ENCODE data around the gene RASA3.

The RASA3 gene

GRCh38 chr13:114155320-114155719 lies 22.9 kb upstream of the RASA3 start:
- H3K4me3 ChIP-seq (replicated peaks; ENCODE audit: low read depth, low read length): no peak overlapping the region
- TF ChIP-seq, protein P1, sequence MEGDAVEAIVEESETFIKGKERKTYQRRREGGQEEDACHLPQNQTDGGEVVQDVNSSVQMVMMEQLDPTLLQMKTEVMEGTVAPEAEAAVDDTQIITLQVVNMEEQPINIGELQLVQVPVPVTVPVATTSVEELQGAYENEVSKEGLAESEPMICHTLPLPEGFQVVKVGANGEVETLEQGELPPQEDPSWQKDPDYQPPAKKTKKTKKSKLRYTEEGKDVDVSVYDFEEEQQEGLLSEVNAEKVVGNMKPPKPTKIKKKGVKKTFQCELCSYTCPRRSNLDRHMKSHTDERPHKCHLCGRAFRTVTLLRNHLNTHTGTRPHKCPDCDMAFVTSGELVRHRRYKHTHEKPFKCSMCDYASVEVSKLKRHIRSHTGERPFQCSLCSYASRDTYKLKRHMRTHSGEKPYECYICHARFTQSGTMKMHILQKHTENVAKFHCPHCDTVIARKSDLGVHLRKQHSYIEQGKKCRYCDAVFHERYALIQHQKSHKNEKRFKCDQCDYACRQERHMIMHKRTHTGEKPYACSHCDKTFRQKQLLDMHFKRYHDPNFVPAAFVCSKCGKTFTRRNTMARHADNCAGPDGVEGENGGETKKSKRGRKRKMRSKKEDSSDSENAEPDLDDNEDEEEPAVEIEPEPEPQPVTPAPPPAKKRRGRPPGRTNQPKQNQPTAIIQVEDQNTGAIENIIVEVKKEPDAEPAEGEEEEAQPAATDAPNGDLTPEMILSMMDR (IDR thresholded peaks at IDR 0.05; ENCODE audit: low read depth, low read length, missing control alignments): no peak
- DNase-seq (ENCODE audit: extremely low read depth, low read depth): no peak

- DNase-seq (ENCODE audit: extremely low read depth, low read depth): no peak
- TF ChIP-seq, protein P1 (IDR thresholded peaks at IDR 0.05; ENCODE audit: low read depth, low read length, missing control alignments): no peak
- H3K4me3 ChIP-seq (replicated peaks; ENCODE audit: low read depth, low read length): no peak overlapping the region
Observed at GRCh38 chr13:114154476-114154875, 22.1 kb upstream of the RASA3 start.

DNA sequence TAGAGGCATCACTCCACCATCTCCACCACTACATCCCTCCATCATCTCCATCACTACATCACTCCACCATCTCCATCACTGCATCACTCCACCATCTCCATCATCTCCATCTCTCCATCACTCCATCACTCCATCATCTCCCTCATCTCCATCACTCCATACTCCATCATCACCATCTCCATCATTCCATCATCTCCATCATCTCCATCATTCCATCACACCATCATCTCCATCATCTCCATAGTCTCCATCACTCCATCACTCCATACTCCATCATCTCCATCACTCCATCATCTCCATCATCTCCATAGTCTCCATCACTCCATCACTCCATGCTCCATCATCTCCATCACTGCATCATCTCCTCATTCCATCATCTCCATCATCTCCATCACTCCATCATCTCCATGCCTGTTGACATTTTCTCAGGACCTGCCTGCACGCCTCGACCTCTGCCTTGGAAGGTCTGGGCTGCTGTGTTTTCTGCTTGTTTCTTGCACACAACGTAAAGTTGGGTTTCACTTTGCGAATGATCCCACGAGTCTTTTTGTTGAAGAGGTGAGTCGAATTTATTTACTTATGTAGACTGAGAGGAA lies 21.2 kb upstream of the RASA3 start:
- H3K4me3 ChIP-seq (replicated peaks; ENCODE audit: low read depth, low read length): no peak overlapping the region
- no peak for DNase-seq (ENCODE audit: extremely low read depth, low read depth)
- TF ChIP-seq, protein P1 (IDR thresholded peaks at IDR 0.05; ENCODE audit: low read depth, low read length, missing control alignments): no peak

GRCh38 chr13:114152831-114153371 lies 20.5 kb upstream of the RASA3 start:
- no peak overlapping the region for H3K4me3 ChIP-seq (replicated peaks; ENCODE audit: low read depth, low read length)
- TF ChIP-seq, protein P1 (IDR thresholded peaks at IDR 0.05; ENCODE audit: low read depth, low read length, missing control alignments): no peak
- DNase-seq (ENCODE audit: extremely low read depth, low read depth): no peak

- no peak for DNase-seq (ENCODE audit: extremely low read depth, low read depth)
- no peak overlapping the region for H3K4me3 ChIP-seq (replicated peaks; ENCODE audit: low read depth, low read length)
- TF ChIP-seq, protein P1 (IDR thresholded peaks at IDR 0.05; ENCODE audit: low read depth, low read length, missing control alignments): no peak
Observed at GRCh38 chr13:114152285-114152645, 19.8 kb upstream of the RASA3 start.

GRCh38 chr13:114151565-114152284 lies 19.3 kb upstream of the RASA3 start:
- TF ChIP-seq, protein P1 (IDR thresholded peaks at IDR 0.05; ENCODE audit: low read depth, low read length, missing control alignments): no peak
- no peak overlapping the region for H3K4me3 ChIP-seq (replicated peaks; ENCODE audit: low read depth, low read length)

More at GRCh38 chr13:114151565-114152284, 19.3 kb upstream of the RASA3 start:
- DNase-seq (ENCODE audit: extremely low read depth, low read depth): no peak
